Stimulated activated naive B cell treated with anti-CD40 and anti-IgM and Interleukin-4, amounts not matched to agents 10 μg/mL and 1 μg/mL and 100 μg/mL, for 72 hours (primary cell): Measurements from ENCODE around the gene ANK3.

Source experiments
- ATAC-seq, 2 donors: fragments of 150-1000 bp; cut with Tn5 transposase; replicated peaks; 2 replicates each; pipeline ENCODE4 v1.10.0; 2021; ENCODE audit warnings: moderate library complexity in 1 of 2
- DNase-seq: peaks from one replicate; pipeline ENCODE4 v3.0.0; 2021
- H3K27ac Mint-ChIP-seq: one replicate; pipeline ENCODE4 v1.8.0; 2022; ENCODE audit warnings: mild to moderate bottlenecking, mixed read lengths
- H3K27me3 Mint-ChIP-seq, 2 donors: one replicate each; pipeline ENCODE4 v1.8.0; 2022; ENCODE audit warnings: mixed read lengths in 2 of 2
- H3K36me3 Mint-ChIP-seq, 2 donors: one replicate each; pipeline ENCODE4 v1.8.0; 2022; ENCODE audit warnings: mixed read lengths in 2 of 2, mild to moderate bottlenecking in 1 of 2
- H3K4me1 Mint-ChIP-seq, 2 donors: one replicate each; pipeline ENCODE4 v1.8.0; 2022; ENCODE audit warnings: mixed read lengths in 2 of 2, mild to moderate bottlenecking in 1 of 2
- H3K4me3 Mint-ChIP-seq, 2 donors: one replicate each; pipeline ENCODE4 v1.8.0; 2022; ENCODE audit warnings: mild to moderate bottlenecking in 2 of 2, mixed read lengths in 2 of 2, moderate library complexity in 1 of 2
- H3K9me3 Mint-ChIP-seq, 2 donors: one replicate each; pipeline ENCODE4 v1.8.0; 2022; ENCODE audit warnings: mixed read lengths in 2 of 2, mild to moderate bottlenecking in 1 of 2

The ANK3 gene

GRCh38 chr10:60003651-60004523, 385.8 kb downstream of the ANK3 start:
- no peaks in the 10 kb centered on the region for H3K9me3 Mint-ChIP-seq
- ATAC-seq = no peak
- no peaks in the 10 kb centered on the region for H3K4me1 Mint-ChIP-seq
- DNase-seq = no peak
- H3K36me3 Mint-ChIP-seq = no peaks in the 10 kb centered on the region
- H3K4me3 Mint-ChIP-seq = no peak overlapping the region
- no peak overlapping the region for H3K27ac Mint-ChIP-seq
- H3K27me3 Mint-ChIP-seq = no peaks in the 10 kb centered on the region

DNA sequence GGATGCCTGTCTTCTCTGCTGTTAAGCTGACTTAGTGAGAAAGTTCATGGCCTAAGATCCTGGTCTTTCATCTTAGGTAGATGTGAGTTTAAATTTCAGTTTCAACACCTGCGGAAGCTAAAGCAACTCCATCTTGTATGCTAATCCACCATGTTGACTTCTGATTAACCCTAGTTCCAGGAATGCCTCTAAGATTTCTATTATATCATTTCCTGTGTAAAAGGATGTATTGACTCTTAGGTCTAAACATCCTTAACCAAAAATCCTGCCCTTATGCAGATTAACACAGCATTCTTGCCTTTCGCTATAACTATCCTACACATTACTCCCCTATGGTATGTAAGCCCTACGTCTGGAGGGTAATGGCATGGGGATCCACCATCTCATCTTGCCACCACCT, 388.9 kb downstream of the ANK3 start:
- Mint-ChIP-seq H3K4me3 (no peak overlapping the region), H3K27me3 (no peaks in the 10 kb centered on the region), H3K27ac (no peak overlapping the region), H3K4me1 (no peaks in the 10 kb centered on the region), H3K9me3 (no peaks in the 10 kb centered on the region), H3K36me3 (no peaks in the 10 kb centered on the region)
- no peak for ATAC-seq
- DNase-seq = no peak

GRCh38 chr10:59997827-59998525, 391.7 kb downstream of the ANK3 start:
- Mint-ChIP-seq H3K9me3 (no peaks in the 10 kb centered on the region), H3K36me3 (no peaks in the 10 kb centered on the region), H3K4me1 (no peaks in the 10 kb centered on the region), H3K4me3 (no peak overlapping the region), H3K27me3 (no peaks in the 10 kb centered on the region), H3K27ac (no peak overlapping the region)
- ATAC-seq (no peak), DNase-seq (no peak)

- no peaks in the 10 kb centered on the region for H3K9me3 Mint-ChIP-seq
- H3K4me3 Mint-ChIP-seq = no peak overlapping the region
- no peak overlapping the region for H3K27ac Mint-ChIP-seq
- H3K27me3 Mint-ChIP-seq = no peaks in the 10 kb centered on the region
- H3K36me3 Mint-ChIP-seq = no peaks in the 10 kb centered on the region
- peaks cover 4 to 10% of the 10 kb centered on the region in 2 donors for H3K4me1 Mint-ChIP-seq
- no peak for DNase-seq
- no peak for ATAC-seq
These were observed 393.8 kb downstream of the ANK3 start for GRCh38 chr10:59995862-59996261.

- H3K36me3 Mint-ChIP-seq = no peaks in the 10 kb centered on the region
These were observed 395.7 kb downstream of the ANK3 start for GRCh38 chr10:59993931-59994330.

GRCh38 chr10:59991661-59992060, 398.0 kb downstream of the ANK3 start:
- Mint-ChIP-seq H3K27ac (peak overlapping the region; percentile 76), H3K4me3 (peak overlapping the region; percentile 70 to 72), H3K9me3 (peaks cover 0 to 3% of the 10 kb centered on the region in 2 donors), H3K36me3 (no peaks in the 10 kb centered on the region), H3K4me1 (peaks cover 4 to 10% of the 10 kb centered on the region in 2 donors), H3K27me3 (peaks cover 0 to 7% of the 10 kb centered on the region in 2 donors)
- ATAC-seq = peak; percentile 100
- DNase-seq = peak; percentile 16

More at GRCh38 chr10:59993931-59994330, 395.7 kb downstream of the ANK3 start:
- DNase-seq (no peak), ATAC-seq (no peak)
- Mint-ChIP-seq H3K4me3 (no peak overlapping the region), H3K4me1 (peaks cover 4 to 10% of the 10 kb centered on the region in 2 donors), H3K9me3 (no peaks in the 10 kb centered on the region), H3K27ac (no peak overlapping the region), H3K27me3 (peaks cover 0 to 7% of the 10 kb centered on the region in 2 donors)

- ATAC-seq (no peak), DNase-seq (no peak)
- Mint-ChIP-seq H3K4me1 (peaks cover 4 to 10% of the 10 kb centered on the region in 2 donors), H3K27ac (no peak overlapping the region), H3K36me3 (no peaks in the 10 kb centered on the region), H3K9me3 (peaks cover 0 to 3% of the 10 kb centered on the region in 2 donors), H3K4me3 (peak overlapping the region in 1 of 2 donors; percentile 70), H3K27me3 (peaks cover 0 to 7% of the 10 kb centered on the region in 2 donors)
These were observed 398.6 kb downstream of the ANK3 start for GRCh38 chr10:59991117-59991516.

DNA sequence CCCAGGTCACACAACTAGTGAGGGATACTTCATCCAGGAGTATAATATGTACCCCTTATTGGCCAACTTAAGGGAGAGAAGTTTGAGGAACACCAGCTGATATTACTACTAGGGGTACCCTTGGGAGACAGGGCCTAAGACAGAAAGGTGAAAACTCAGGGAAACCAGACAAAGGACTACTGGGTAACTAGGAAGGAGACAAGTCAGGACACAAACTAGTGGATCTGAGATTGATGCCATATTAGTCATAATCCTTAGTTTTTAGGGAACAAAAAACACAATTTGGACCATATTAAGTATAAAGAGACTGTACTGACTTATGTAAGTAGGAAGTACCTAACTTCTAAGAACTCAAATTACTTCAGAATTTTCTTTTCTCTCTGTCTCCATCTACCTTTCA, 404.0 kb downstream of the ANK3 start:
- peaks cover 0 to 3% of the 10 kb centered on the region in 2 donors for H3K9me3 Mint-ChIP-seq
- H3K4me3 Mint-ChIP-seq = no peak overlapping the region
- no peaks in the 10 kb centered on the region for H3K36me3 Mint-ChIP-seq
- H3K4me1 Mint-ChIP-seq = no peaks in the 10 kb centered on the region
- no peak for DNase-seq
- H3K27ac Mint-ChIP-seq = no peak overlapping the region
- ATAC-seq = no peak
- peaks cover 0 to 7% of the 10 kb centered on the region in 2 donors for H3K27me3 Mint-ChIP-seq

DNA sequence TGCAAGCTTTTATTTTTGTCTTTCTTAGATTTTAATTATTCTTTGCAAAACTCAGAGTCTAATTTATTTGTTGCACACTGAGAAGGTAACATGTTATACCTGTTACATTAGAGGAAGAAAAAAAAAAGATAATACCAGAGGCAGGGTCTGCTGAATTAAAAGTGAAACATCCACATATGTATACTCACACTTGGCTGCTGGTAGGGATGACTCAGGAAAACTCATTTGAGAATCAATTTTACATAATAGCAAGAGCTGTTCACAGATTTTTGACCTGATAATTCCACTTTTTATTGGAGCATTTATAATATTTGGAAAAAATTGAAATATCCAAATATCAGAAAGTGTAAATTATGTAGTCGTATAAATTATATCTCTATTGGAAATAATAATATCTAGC, 405.3 kb downstream of the ANK3 start:
- no peak for ATAC-seq
- no peak for DNase-seq
- peaks cover 0 to 3% of the 10 kb centered on the region in 2 donors for H3K9me3 Mint-ChIP-seq
- no peak overlapping the region for H3K4me3 Mint-ChIP-seq
- peaks cover 0 to 2% of the 10 kb centered on the region in 2 donors for H3K27me3 Mint-ChIP-seq
- no peaks in the 10 kb centered on the region for H3K36me3 Mint-ChIP-seq
- no peak overlapping the region for H3K27ac Mint-ChIP-seq
- no peaks in the 10 kb centered on the region for H3K4me1 Mint-ChIP-seq

DNA sequence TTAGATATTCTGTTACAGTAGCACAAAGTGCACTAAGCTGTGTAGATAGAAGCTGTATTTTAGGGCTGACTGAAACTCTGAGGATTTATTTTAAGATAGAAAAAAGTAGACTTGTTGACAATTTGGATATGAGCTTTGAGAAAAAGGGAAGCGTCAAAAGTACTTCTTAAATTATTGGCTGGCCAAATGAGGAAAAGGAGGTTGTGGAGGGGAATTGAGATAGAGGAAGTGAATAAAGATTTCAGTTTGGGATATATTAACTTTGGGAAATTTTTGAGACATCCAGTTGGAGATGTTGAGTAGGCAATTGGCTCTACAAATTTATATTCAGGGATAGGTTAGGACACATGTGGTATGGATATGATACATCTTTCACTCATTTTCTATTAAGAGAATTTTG, 409.3 kb downstream of the ANK3 start:
- ATAC-seq (no peak), DNase-seq (no peak)
- Mint-ChIP-seq H3K9me3 (peaks cover 13 to 14% of the 10 kb centered on the region in 2 donors), H3K4me3 (no peak overlapping the region), H3K27ac (no peak overlapping the region), H3K36me3 (peaks cover 2 to 13% of the 10 kb centered on the region in 2 donors), H3K4me1 (no peaks in the 10 kb centered on the region), H3K27me3 (no peaks in the 10 kb centered on the region)

- peaks cover 13 to 14% of the 10 kb centered on the region in 2 donors for H3K9me3 Mint-ChIP-seq
- no peaks in the 10 kb centered on the region for H3K4me1 Mint-ChIP-seq
- no peaks in the 10 kb centered on the region for H3K27me3 Mint-ChIP-seq
- DNase-seq = no peak
- no peak overlapping the region for H3K4me3 Mint-ChIP-seq
- peaks cover 2 to 13% of the 10 kb centered on the region in 2 donors for H3K36me3 Mint-ChIP-seq
- H3K27ac Mint-ChIP-seq = no peak overlapping the region
- ATAC-seq = no peak
These were observed 412.2 kb downstream of the ANK3 start for GRCh38 chr10:59977486-59977885.

DNA sequence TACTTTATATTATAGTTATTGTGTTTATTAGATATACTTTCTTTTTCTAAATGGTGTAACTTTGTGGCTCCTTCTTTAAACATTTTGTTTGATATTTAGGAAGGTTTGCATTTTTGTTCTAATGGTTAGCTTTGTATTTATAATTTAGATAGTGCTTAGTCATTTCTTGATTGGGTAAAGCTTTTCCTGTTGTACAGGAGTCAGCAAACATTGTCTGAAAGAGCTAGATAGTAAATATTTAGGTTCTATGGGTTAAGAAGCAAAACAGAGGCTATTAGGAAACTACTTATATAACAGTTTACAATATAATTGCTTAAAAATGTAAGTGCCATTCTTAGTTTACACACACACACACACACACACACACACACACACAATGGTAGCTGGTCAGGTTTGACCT, 412.8 kb downstream of the ANK3 start:
- H3K27me3 Mint-ChIP-seq = no peaks in the 10 kb centered on the region
- DNase-seq (no peak), ATAC-seq (no peak)
- H3K36me3 Mint-ChIP-seq = peaks cover 2 to 13% of the 10 kb centered on the region in 2 donors
- H3K4me1 Mint-ChIP-seq = no peaks in the 10 kb centered on the region
- peaks cover 13 to 14% of the 10 kb centered on the region in 2 donors for H3K9me3 Mint-ChIP-seq
- no peak overlapping the region for H3K4me3 Mint-ChIP-seq
- H3K27ac Mint-ChIP-seq = no peak overlapping the region
